ENCODE data around the gene TMX4.

DNA sequence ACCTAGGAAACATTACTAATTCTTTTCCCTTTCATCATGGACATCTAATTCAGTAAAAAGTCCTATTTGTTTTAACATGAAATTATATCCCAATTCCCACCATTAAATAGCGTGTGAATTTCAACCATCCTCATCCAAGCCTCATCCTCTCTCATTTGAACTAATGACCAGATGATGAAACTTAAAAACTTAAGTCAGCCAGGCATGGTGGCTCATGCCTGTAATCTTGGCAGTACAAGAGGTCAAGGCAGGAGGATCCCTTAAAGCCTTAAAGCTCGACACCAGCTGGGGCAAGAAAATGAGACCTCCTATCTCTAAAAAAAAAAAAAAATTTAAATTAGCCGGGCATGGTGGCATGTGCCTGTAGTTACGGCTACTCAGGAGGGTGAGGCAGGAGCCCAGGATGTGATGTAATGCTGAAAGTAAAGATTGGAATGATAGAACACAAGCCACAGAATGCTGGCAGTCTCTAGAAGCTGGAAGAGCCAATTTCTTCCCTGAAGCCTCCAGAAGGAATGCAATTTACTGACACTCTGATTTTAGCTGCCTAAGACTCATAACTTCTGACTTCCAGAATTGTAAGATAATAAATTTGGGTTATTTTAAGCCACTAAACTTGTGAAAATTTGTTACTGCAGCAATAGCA, 52.2 kb downstream of the TMX4 start:
- TF ChIP-seq BHLHE40 (IDR thresholded peaks at IDR 0.05; ENCODE audit: low read depth, low read length) (no peak), MXI1 (IDR thresholded peaks at IDR 0.05; ENCODE audit: borderline replicate concordance, low read depth, low read length) (no peak), RAD21 (IDR thresholded peaks at IDR 0.05; ENCODE audit: low read length) (no peak), MAFK (IDR thresholded peaks at IDR 0.05; ENCODE audit: low read depth, low read length) (no peak), RFX5 (IDR thresholded peaks at IDR 0.05; ENCODE audit: low read depth, low read length) (no peak)
- TF ChIP-seq, protein P1, sequence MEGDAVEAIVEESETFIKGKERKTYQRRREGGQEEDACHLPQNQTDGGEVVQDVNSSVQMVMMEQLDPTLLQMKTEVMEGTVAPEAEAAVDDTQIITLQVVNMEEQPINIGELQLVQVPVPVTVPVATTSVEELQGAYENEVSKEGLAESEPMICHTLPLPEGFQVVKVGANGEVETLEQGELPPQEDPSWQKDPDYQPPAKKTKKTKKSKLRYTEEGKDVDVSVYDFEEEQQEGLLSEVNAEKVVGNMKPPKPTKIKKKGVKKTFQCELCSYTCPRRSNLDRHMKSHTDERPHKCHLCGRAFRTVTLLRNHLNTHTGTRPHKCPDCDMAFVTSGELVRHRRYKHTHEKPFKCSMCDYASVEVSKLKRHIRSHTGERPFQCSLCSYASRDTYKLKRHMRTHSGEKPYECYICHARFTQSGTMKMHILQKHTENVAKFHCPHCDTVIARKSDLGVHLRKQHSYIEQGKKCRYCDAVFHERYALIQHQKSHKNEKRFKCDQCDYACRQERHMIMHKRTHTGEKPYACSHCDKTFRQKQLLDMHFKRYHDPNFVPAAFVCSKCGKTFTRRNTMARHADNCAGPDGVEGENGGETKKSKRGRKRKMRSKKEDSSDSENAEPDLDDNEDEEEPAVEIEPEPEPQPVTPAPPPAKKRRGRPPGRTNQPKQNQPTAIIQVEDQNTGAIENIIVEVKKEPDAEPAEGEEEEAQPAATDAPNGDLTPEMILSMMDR (conservative IDR thresholded peaks at IDR 0.05; ENCODE audit: low read depth, low read length): no peak

All from IMR-90 (cell line).